Left lung (tissue), 10 donors: ENCODE measurements around the gene SLC12A4. TPM values are rescaled to one million over a fixed set of nuclear protein-coding genes. Genes with fewer than 3 reads are reported as not detected.

ENCODE experiments used
- ATAC-seq: fragments of 200-7000 bp; cut with Tn5 transposase; one replicate; pipeline ENCODE4 v1.9.1; 2020; ENCODE audit warnings: moderate library complexity
- DNase-seq, 4 donors: peaks; one replicate each; pipeline ENCODE4 v3.0.0-alpha.2; 2013 to 2020
- H3K27ac ChIP-seq, 2 donors: fragments of 200-600 bp; sonication (generic) in 1 of 2; one replicate each; pipeline versions ENCODE4 v1.5.0 to v1.8.0; 2020 to 2021
- H3K27me3 ChIP-seq, 2 donors: fragments of 200-600 bp; sonication (generic) in 1 of 2; one replicate each; pipeline versions ENCODE4 v1.5.0 to v1.8.0; 2020 to 2021
- H3K36me3 ChIP-seq, 2 donors: fragments of 200-600 bp; sonication (generic) in 1 of 2; one replicate each; pipeline versions ENCODE4 v1.5.0 to v1.8.0; 2020 to 2021
- H3K4me1 ChIP-seq, 2 donors: fragments of 200-600 bp; one replicate each; pipeline ENCODE4 v1.8.0; 2021
- H3K4me3 ChIP-seq, 2 donors: fragments of 200-600 bp; sonication (generic) in 1 of 2; one replicate each; pipeline versions ENCODE4 v1.5.0 to v1.8.0; 2020 to 2021; ENCODE audit warnings: mild to moderate bottlenecking in 1 of 2
- H3K9me3 ChIP-seq, 2 donors: fragments of 200-600 bp; sonication (generic) in 1 of 2; one replicate each; pipeline versions ENCODE4 v1.5.0 to v1.8.0; 2020 to 2021
- CTCF ChIP-seq, 2 donors: fragments of 200-600 bp; sonication (generic) in 1 of 2; IDR thresholded peaks; one replicate each; pipeline versions ENCODE4 v1.5.0 to v1.8.0; 2021; ENCODE audit warnings: antibody characterized with exemption in 2 of 2
- intact Hi-C, 2 donors: fragments of 100-400 bp; cut with DNase I; formaldehyde crosslinking; loops; one replicate each; pipeline versions ENCODE4 v1.11.2 to v1.14.2; 2022
- polyA plus RNA-seq, 6 donors: library from polyadenylated mRNA; unstranded; fragments of 120-200 nt; gene quantifications; one replicate each; pipeline ENCODE4 v1.2.1, GENCODE V29; 2013; ENCODE audit not compliant: insufficient read length in 6 of 6
- total RNA-seq, 2 donors: library from RNA; stranded (reverse); fragmentation: NEBNext Ultra II Directional; extraction: Animal tissue kit (Norgen Biotek cat#: 25700); gene quantifications; one replicate each; pipeline ENCODE4 v1.2.1, GENCODE V29; 2021
- donor health status: DM: no; HTN: yes; CAD: no.
- donor health status: DM: no; HTN: no; CAD: no.

The SLC12A4 gene
- total and polyA plus RNA-seq, 8 donors, result 42.6 to 121 (median 52.7) TPM

- Histone ChIP-seq H3K36me3 (peaks cover 0 to 39% of the 10 kb centered on the region in 2 donors), H3K4me3 (peak overlapping the region in 1 of 2 donors; percentile 20), H3K9me3 (no peaks in the 10 kb centered on the region), H3K27me3 (no peaks in the 10 kb centered on the region), H3K4me1 (peaks cover 34 to 87% of the 10 kb centered on the region in 2 donors), H3K27ac (peak overlapping the region; percentile 26 to 39)
- ATAC-seq (no peak), DNase-seq (peak in 1 of 4 donors; percentile 79)
- intact Hi-C loops, result no loop called here
- no peak for TF ChIP-seq CTCF (IDR thresholded peaks at IDR 0.05)
Observed at GRCh38 chr16:67963662-67964321, 4.6 kb downstream of the SLC12A4 start.

- Histone ChIP-seq H3K4me3 (no peak overlapping the region), H3K27me3 (no peaks in the 10 kb centered on the region), H3K4me1 (peaks cover 34 to 89% of the 10 kb centered on the region in 2 donors), H3K27ac (peak overlapping the region in 1 of 2 donors; percentile 39), H3K36me3 (peaks cover 0 to 44% of the 10 kb centered on the region in 2 donors), H3K9me3 (no peaks in the 10 kb centered on the region)
- TF ChIP-seq CTCF (IDR thresholded peaks at IDR 0.05), result no peak
- intact Hi-C loops, result no loop called here
- DNase-seq, result no peak
- ATAC-seq, result no peak
Observed at GRCh38 chr16:67963292-67963661, 5.2 kb downstream of the SLC12A4 start.

GRCh38 chr16:67962135-67962534 is 6.3 kb downstream of the SLC12A4 start:
- intact Hi-C loops, result no loop called here
- H3K4me3 ChIP-seq, result no peak overlapping the region
- ATAC-seq, result no peak
- H3K4me1 ChIP-seq, result peaks cover 31 to 81% of the 10 kb centered on the region in 2 donors
- no peaks in the 10 kb centered on the region for H3K9me3 ChIP-seq
- peak overlapping the region in 1 of 2 donors; percentile 76 for H3K27ac ChIP-seq
- H3K27me3 ChIP-seq, result no peaks in the 10 kb centered on the region
- DNase-seq, result no peak
- H3K36me3 ChIP-seq, result peaks cover 0 to 55% of the 10 kb centered on the region in 2 donors
- TF ChIP-seq CTCF (IDR thresholded peaks at IDR 0.05), result no peak

GRCh38 chr16:67961551-67961957 is 6.9 kb downstream of the SLC12A4 start:
- intact Hi-C loops, result no loop called here
- ATAC-seq (peak; percentile 66), DNase-seq (peak in 2 of 4 donors; percentile 72 to 85)
- peak overlapping the region in 1 of 2 donors; percentile 76 for H3K27ac ChIP-seq
- H3K9me3 ChIP-seq, result no peaks in the 10 kb centered on the region
- no peak for TF ChIP-seq CTCF (IDR thresholded peaks at IDR 0.05)
- H3K36me3 ChIP-seq, result peaks cover 0 to 60% of the 10 kb centered on the region in 2 donors
- H3K4me3 ChIP-seq, result no peak overlapping the region
- H3K4me1 ChIP-seq, result peaks cover 25 to 75% of the 10 kb centered on the region in 2 donors
- H3K27me3 ChIP-seq, result no peaks in the 10 kb centered on the region

GRCh38 chr16:67959536-67960329 is 8.7 kb downstream of the SLC12A4 start:
- DNase-seq, result no peak
- H3K9me3 ChIP-seq, result no peaks in the 10 kb centered on the region
- TF ChIP-seq CTCF (IDR thresholded peaks at IDR 0.05), result no peak
- H3K27ac ChIP-seq, result peak overlapping the region; percentile 26 to 76
- intact Hi-C loops, result no loop called here
- ATAC-seq, result peak; percentile 17
- no peak overlapping the region for H3K4me3 ChIP-seq
- H3K4me1 ChIP-seq, result peaks cover 11 to 59% of the 10 kb centered on the region in 2 donors
- H3K27me3 ChIP-seq, result no peaks in the 10 kb centered on the region
- H3K36me3 ChIP-seq, result peaks cover 0 to 78% of the 10 kb centered on the region in 2 donors
